GM19395 (cell line): Measurements from ENCODE around the gene SGCE.
"Not testable (repeated sequence)": the region's sequence is repeated elsewhere in the genome, so short reads cannot be mapped to it uniquely, and the experiment has no call there.

Source experiments
- ATAC-seq: cut with Tn5 transposase; IDR thresholded peaks from one replicate; pipeline ENCODE4 v1.9.1; 2021; ENCODE audit warnings: mild to moderate bottlenecking, moderate library complexity; ENCODE audit not compliant: unreplicated experiment

The SGCE gene, protein sequence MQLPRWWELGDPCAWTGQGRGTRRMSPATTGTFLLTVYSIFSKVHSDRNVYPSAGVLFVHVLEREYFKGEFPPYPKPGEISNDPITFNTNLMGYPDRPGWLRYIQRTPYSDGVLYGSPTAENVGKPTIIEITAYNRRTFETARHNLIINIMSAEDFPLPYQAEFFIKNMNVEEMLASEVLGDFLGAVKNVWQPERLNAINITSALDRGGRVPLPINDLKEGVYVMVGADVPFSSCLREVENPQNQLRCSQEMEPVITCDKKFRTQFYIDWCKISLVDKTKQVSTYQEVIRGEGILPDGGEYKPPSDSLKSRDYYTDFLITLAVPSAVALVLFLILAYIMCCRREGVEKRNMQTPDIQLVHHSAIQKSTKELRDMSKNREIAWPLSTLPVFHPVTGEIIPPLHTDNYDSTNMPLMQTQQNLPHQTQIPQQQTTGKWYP

GRCh38 chr7:94655848-94656657 lies at the start of gene SGCE:
Gene SGCE (minus strand): TSS chr7:94656133. CDS start chr7:94656098, 35 bp downstream.
- ATAC-seq = peak; percentile 22

- not testable (repeated sequence) for ATAC-seq
Observed at GRCh38 chr7:94705155-94706021, 49.5 kb upstream of the SGCE start.

- no peak for ATAC-seq
Observed at GRCh38 chr7:94701555-94701973, 45.6 kb upstream of the SGCE start.

- ATAC-seq = no peak
Observed at GRCh38 chr7:94700926-94701554, 45.1 kb upstream of the SGCE start.

DNA sequence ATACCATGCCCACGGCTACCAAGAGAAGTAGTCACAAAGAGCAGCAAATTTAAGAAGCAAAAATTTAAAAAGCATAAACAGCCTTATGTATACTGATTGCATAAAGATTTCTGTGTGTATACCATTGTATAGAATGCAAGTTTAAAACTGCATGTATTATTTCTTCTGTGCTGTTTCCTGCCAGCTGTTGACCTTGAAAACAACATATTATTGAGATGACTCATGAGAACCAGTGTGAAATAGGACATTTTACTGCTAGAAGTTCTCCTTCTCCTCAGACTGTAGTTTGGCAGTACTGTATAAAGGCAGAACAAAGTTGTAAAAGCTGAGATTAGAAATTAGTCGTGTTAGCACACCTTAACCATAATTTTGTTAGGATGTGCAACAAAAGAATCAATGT lies 42.3 kb upstream of the SGCE start:
- no peak for ATAC-seq

- ATAC-seq = no peak
Observed at GRCh38 chr7:94697035-94697974, 41.4 kb upstream of the SGCE start.

DNA sequence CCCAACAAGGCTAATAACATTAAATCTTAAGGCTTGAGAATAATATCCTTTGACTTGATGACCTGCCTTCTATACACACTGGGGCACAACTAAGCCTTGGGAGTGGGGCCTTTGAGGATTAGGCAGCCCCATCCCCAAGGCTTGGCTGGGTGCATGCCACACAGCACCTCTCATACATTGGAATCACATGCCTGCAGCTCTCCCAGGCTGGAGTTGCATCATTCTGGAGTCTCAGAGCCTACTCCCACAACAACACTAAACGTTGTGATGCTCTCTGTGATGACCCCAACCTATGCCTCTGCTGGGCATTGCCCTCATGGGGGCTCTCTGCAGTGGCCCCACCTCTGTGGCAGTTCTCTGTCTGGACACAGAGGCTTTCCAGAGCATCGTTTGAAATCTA lies 31.9 kb upstream of the SGCE start:
- no peak for ATAC-seq

GRCh38 chr7:94687076-94687475 lies 31.1 kb upstream of the SGCE start:
- no peak for ATAC-seq

GRCh38 chr7:94683066-94683465 lies 27.1 kb upstream of the SGCE start:
- no peak for ATAC-seq

GRCh38 chr7:94679358-94679757 lies 23.4 kb upstream of the SGCE start:
- ATAC-seq = no peak

- ATAC-seq = no peak
Observed at GRCh38 chr7:94676431-94676830, 20.5 kb upstream of the SGCE start.

DNA sequence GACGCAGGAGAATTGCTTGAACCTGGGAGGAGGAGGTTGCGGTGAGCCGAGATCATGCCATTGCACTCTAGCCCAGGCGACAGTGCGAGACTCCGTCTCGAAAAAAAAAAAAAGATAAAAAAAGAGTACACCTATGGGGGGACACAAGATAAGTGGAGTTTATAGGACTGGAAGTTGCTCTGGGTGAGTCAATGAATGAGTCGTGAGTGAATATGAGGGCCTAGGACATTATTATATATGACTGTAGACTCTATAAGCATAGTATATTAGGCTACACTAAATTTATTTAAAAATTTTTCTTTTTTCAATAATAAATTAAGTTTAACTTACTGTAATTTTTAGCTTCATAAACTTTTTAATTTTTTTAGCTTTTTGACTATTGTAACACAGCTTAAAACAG lies 19.4 kb upstream of the SGCE start:
- no peak for ATAC-seq

DNA sequence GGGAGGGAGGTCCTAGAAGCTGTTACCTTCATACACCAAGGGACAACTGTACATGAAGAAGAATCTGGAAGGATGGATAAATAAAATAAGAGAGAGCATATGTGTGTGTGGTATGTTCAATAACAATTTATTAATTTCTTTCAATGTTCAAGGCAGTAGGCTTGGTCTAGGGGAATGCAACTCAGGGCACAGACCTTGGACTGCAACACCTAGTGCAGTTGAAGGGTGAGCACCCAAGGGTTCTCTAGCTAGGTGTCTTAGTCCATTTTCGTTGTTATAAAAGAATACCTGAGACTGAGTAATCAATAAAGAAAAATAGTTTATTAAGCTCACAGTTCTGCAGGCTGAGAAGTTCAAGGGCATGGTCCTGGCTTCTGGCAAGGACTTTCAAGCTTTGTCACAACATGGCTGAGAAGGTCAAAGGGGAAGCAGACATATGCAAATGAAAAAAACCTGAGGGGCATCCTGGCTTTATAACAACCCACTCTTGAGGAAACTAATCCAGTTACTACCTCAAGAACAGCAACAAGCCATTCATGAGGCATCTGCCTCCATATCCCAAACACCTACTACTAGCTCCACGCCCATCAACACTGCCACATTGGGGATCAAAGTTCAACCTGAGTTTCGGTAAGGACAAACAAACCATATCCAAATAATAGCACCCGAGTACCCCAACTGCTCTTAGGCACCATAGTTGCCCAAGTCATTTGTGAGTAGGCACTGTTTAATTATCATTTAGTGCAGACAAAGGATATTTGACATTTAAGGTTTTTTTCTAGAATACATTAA lies 15.7 kb upstream of the SGCE start:
- no peak for ATAC-seq

DNA sequence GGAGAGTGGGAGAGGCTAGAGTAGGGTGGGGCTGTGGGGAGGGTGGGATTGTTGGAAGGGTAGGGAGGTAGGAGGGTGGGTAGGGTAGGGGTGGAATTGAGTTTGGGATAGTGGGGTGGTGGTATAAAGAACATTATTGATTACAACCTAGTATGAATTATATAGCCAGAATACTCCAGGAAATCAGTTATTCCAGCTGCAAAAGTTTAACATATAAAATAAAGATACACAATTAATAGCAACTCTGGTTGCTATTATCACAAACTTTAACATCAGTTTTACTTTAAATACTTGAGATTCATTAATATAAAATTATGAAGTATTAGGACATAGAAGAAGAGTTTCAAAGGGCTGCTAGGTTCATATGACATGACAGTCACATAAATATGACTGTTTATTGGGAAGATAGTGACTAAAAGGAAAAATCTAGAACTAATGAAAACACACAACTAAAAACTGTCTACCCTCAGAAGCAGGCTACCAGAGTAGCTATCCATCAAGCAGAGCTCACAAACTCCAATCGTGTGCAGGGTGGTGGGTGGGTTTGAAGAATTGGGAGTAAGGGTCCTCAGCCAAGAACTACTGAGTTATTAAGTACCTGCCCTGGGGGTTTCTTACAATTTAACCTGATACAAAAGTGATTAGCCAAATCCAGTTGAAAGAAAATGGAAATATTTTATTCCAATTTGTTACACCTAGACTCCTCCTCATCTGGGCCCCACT lies 14.0 kb upstream of the SGCE start:
- ATAC-seq = no peak

GRCh38 chr7:94666879-94667587 lies 11.1 kb upstream of the SGCE start:
- peak; percentile 71 for ATAC-seq

GRCh38 chr7:94665426-94665825 lies 9.5 kb upstream of the SGCE start:
- no peak for ATAC-seq

DNA sequence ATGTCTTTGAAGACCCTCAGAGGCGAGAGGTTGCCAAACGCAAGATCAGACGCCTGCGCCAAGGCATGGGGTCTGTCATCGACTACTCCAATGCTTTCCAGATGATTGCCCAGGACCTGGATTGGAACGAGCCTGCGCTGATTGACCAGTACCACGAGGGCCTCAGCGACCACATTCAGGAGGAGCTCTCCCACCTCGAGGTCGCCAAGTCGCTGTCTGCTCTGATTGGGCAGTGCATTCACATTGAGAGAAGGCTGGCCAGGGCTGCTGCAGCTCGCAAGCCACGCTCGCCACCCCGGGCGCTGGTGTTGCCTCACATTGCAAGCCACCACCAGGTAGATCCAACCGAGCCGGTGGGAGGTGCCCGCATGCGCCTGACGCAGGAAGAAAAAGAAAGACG lies 8.1 kb upstream of the SGCE start:
- no peak for ATAC-seq
